Measurements from ENCODE around the gene KCNJ6. TPM values are rescaled to one million over a fixed set of nuclear protein-coding genes. Genes with fewer than 3 reads are reported as not detected.

Gene KCNJ6
- total and polyA plus RNA-seq, 2 experiments from 2014 or later = not detected

- H3K9me3 ChIP-seq (ENCODE audit: low read depth) = no peaks in the 10 kb centered on the region
- H3K4me3 ChIP-seq = no peak overlapping the region
- no peak for DNase-seq (ENCODE audit: low read depth in 1 of 2, low spot score in 1 of 2)
- no peak overlapping the region for H3K27ac ChIP-seq
- H3K4me1 ChIP-seq (ENCODE audit: low read depth) = no peaks in the 10 kb centered on the region
- TF ChIP-seq CTCF (IDR thresholded peaks at IDR 0.05; ENCODE audit: low read depth, low read length) = no peak
- no peaks in the 10 kb centered on the region for H3K27me3 ChIP-seq
- no peaks in the 10 kb centered on the region for H3K36me3 ChIP-seq
Measured at GRCh38 chr21:37784591-37785318, 131.5 kb downstream of the KCNJ6 start.

- no peak for DNase-seq (ENCODE audit: low read depth in 1 of 2, low spot score in 1 of 2)
- Histone ChIP-seq H3K27ac (no peak overlapping the region), H3K4me1 (ENCODE audit: low read depth) (no peaks in the 10 kb centered on the region), H3K27me3 (no peaks in the 10 kb centered on the region), H3K36me3 (no peaks in the 10 kb centered on the region), H3K9me3 (ENCODE audit: low read depth) (no peaks in the 10 kb centered on the region), H3K4me3 (no peak overlapping the region)
- no peak for TF ChIP-seq CTCF (IDR thresholded peaks at IDR 0.05; ENCODE audit: low read depth, low read length)
Measured at GRCh38 chr21:37783016-37783415, 133.2 kb downstream of the KCNJ6 start.

- Histone ChIP-seq H3K36me3 (no peaks in the 10 kb centered on the region), H3K4me1 (ENCODE audit: low read depth) (no peaks in the 10 kb centered on the region), H3K27me3 (no peaks in the 10 kb centered on the region), H3K4me3 (no peak overlapping the region), H3K9me3 (ENCODE audit: low read depth) (no peaks in the 10 kb centered on the region), H3K27ac (no peak overlapping the region)
- no peak for TF ChIP-seq CTCF (IDR thresholded peaks at IDR 0.05; ENCODE audit: low read depth, low read length)
- DNase-seq (ENCODE audit: low read depth in 1 of 2, low spot score in 1 of 2) = no peak
Measured at GRCh38 chr21:37780991-37781983, 135.0 kb downstream of the KCNJ6 start.

DNA sequence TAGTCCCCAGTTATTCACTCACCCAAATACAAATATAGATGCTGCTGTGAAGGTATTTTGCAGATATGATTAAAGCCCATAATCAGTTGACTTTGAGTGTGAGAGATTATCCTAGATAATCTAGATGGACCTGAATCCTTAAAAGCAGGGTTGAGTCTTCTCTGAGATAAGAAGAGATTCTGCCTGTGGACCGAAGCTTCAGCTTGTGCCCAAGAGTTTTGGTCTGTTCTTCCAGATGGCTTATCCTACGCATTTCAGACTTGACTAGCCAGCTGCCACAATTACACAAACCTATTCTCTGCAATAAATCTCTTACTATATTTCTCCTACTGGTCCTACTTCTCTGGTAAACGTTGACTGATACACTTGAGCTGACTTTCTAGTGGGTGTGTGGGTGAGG, 145.1 kb downstream of the KCNJ6 start:
- Histone ChIP-seq H3K9me3 (ENCODE audit: low read depth) (no peaks in the 10 kb centered on the region), H3K4me1 (ENCODE audit: low read depth) (no peaks in the 10 kb centered on the region), H3K27me3 (no peaks in the 10 kb centered on the region), H3K27ac (no peak overlapping the region), H3K36me3 (no peaks in the 10 kb centered on the region), H3K4me3 (no peak overlapping the region)
- no peak for TF ChIP-seq CTCF (IDR thresholded peaks at IDR 0.05; ENCODE audit: low read depth, low read length)
- no peak for DNase-seq (ENCODE audit: low read depth in 1 of 2, low spot score in 1 of 2)

DNA sequence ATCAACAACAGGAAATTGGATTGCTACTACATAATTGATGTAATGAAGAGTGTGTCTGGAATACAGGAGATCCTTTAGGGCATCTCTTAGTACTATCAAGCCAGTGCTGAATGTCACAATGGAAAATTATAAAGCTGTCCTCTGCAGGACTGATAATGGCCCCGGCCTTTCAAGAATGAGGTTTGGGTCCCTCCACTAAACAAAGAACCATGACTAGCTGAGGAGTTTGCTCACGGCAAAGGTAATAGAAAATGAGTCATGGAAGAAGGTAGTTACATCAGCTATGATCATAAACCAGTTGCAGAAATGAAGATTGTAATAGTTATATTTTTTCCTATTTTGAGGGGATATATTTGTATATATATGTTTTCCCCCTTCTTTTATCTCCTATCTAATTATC, 145.8 kb downstream of the KCNJ6 start:
- H3K27me3 ChIP-seq = no peaks in the 10 kb centered on the region
- TF ChIP-seq CTCF (IDR thresholded peaks at IDR 0.05; ENCODE audit: low read depth, low read length) = no peak
- no peak for DNase-seq (ENCODE audit: low read depth in 1 of 2, low spot score in 1 of 2)
- H3K4me1 ChIP-seq (ENCODE audit: low read depth) = no peaks in the 10 kb centered on the region
- H3K27ac ChIP-seq = no peak overlapping the region
- no peaks in the 10 kb centered on the region for H3K9me3 ChIP-seq (ENCODE audit: low read depth)
- H3K4me3 ChIP-seq = no peak overlapping the region
- H3K36me3 ChIP-seq = no peaks in the 10 kb centered on the region
